T-helper 1 cell treated with Interleukin-12 subunit alpha and Interleukin-12 subunit beta and Interleukin-4 antibody, amounts not matched to agents 30 ng/mL and 1 ng/mL, for 36 hours (primary cell): Measurements from ENCODE around the gene KCNJ14. TPM values are rescaled to one million over a fixed set of nuclear protein-coding genes. Genes with fewer than 3 reads are reported as not detected.
"Not testable (repeated sequence)": the region's sequence is repeated elsewhere in the genome, so short reads cannot be mapped to it uniquely, and the experiment has no call there.

Source experiments
- intact Hi-C: fragments of 100-400 bp; cut with micrococcal nuclease; formaldehyde crosslinking; loops from one replicate; pipeline ENCODE4 v1.15.1; 2024
- total RNA-seq: library from RNA; stranded (reverse); gene quantifications from 2 replicates; pipeline ENCODE4 v1.2.3, GENCODE V29; 2022

The KCNJ14 gene
- total RNA-seq, 1 donor from 2014 or later, result 1.5 TPM

DNA sequence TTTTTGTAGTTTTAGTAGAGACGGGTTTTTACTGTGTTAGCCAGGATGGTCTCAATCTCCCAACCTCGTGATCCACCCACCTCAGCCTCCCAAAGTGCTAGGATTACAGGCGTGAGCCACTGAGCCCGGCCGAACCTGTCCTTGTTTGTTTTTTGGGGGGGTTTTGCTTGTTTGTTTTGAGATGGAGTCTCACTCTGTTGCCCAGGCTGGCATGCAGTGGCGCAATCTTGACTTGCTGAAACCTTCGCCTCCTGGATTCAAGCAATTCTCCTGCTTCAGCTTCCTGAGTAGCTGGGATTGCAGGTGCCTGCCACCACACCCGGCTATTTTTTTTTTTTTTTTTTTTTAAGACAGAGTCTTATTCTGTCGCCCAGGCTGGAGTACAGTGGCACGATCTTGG lies 31.3 kb downstream of the KCNJ14 start:
- intact Hi-C loops, result not testable (repeated sequence)

DNA sequence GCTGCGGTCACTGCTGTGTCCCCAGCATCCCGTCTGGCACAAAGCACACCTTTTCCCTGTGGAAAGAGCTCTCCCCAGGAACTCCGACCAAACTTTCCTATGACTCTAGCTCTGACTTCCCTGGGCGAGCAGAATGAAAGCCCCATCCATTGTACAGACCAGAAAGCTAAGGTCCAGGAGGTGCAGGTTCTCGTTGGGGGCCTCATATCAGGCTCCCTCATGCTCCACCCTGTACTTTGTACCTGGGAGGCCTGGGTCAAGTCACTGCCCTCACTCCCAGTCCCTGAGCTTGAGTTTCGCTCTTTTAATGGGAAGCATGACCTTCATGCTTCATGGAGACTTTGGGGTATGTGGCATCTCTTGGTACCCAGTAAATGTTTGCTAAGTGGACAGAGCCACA lies 32.2 kb downstream of the KCNJ14 start:
- intact Hi-C loops, result no loop called here

DNA sequence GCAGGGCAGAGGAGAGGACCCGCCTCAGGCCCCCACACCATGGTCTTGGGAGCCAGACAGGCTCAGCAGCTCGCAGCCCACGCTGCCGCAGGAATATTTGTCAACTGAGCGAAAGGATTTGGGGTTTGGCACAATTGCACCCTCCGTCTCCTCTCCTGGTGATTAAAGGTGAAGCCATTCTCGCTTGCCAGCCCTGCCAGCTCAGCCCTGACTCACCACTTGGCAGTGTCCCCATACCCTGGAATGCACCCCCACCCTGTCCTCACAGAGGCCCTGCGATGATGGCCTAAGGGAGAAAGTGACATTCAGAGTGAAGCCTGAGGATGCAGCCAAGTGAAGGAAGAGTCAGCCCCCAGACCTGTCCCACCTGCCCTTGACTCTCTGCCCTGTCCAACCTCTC lies 32.6 kb downstream of the KCNJ14 start:
- intact Hi-C loops, result no loop called here

DNA sequence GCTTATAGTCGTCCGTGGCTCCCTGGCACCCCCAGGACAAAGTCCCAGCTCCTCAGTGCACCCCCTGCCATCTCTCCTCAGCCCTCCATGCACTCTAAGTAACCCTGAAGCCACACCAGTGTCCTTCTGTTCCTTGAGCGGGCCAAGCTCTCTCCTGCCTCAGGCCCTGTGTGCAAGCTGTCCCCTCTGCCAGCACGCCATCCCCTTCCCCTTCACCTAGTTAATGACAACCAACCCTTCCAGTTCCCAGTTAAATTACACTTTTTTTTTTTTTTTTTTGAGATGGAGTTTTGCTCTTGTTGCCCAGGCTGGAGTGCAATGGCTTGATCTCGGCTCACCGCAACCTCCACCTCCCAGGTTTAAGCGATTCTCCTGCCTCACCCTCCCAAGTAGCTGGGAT lies 33.1 kb downstream of the KCNJ14 start:
- intact Hi-C loops, result not testable (repeated sequence)

DNA sequence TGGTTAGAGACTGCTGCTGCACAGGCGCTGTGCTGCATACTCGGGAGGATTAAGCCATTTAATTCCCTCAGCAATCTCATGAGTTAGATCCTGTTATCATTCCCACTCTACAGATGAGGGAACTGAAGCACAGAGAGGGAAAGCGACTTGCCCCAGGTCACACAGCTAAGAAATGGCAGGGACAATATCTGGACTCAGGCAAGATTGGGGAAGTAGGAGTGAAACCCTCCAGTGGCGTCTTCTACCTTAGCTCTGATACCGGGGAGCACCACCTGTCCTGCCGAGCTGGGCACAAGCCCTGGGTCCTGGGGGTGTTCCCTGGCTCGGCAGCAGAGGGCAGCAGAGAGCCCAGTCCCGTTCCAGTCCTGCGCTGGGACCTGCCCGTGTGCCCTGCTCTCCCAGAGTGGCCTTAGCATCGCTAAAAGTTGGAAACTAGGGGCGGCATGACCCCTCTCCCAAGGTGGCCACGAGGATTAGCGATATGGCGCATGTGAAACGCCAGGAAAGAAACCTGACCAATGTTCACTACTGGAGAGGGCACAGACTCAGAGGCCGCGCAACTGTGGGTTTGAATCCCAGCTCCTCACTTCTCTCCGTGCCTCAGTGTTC lies 34.3 kb downstream of the KCNJ14 start:
- intact Hi-C loops, result loop anchor here (1.0 to 5.0 kb wide), 4 partner anchors 95 to 1388 kb away; partner anchors contain the start of genes AKT1S1, INAFM1 and TBC1D17

DNA sequence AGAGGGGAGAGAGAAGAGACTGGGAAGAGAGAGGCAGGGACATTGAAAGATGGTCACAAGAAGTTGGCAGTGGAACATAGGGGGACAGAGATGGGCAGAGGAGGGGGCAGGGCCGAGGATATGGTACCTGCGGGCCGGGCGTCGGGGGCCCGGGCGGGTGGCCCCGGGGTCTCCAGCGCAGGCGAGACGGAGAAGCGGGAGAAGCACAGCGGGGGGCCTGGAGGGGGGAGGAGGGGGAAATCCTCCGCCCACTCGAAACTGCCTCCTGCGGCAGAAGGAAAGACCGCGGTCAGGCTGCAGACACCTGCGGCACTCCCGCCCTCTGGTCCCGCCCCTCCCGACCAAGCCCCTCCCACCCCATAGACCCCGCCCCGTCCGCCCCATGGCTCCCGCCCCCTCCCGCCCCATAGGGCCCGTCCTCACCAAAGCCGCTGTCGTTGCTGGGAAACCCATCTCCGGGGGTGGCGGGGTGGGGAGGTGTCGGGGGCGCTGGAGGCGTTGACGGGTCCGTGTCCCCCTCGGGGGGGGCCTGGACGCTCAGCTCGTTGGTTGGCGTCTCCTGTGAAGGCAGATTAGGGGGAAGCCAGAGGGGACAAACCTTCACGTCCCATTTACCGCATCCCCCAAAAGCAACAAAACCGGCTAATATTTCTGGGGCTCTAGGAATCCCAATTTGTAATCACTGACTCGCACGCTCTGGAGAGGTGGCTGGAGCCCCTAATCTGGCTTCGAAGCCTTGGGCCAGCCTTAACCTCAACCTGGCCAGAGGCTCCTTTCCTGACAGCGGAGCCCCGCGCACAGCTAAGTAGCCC lies 35.8 kb downstream of the KCNJ14 start:
- intact Hi-C loops, result loop anchor here (5.0 kb wide), 3 partner anchors 221 to 1386 kb away; partner anchors contain the start of genes AKT1S1, INAFM1 and TBC1D17

DNA sequence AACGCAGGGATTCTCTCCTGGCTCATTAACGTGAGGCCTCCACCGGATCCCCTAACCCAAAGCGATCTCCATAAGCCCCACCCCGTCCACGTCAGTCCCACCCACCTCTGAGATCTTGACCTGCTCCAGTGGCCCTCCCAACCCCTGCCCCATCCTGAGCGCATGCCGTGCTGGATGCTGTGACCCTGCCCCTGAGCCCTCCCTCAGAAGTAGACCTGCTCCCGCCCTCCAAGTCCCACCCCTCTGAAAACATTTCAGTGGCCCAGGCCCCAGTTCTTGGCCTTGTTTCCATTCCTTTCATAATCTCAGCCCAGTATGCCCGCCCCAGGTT lies 36.4 kb downstream of the KCNJ14 start:
- intact Hi-C loops, result loop anchor here (2.0 to 5.0 kb wide), 7 partner anchors 101 to 1386 kb away; partner anchors contain the start of genes AKT1S1, INAFM1, KDELR1 and RASIP1

DNA sequence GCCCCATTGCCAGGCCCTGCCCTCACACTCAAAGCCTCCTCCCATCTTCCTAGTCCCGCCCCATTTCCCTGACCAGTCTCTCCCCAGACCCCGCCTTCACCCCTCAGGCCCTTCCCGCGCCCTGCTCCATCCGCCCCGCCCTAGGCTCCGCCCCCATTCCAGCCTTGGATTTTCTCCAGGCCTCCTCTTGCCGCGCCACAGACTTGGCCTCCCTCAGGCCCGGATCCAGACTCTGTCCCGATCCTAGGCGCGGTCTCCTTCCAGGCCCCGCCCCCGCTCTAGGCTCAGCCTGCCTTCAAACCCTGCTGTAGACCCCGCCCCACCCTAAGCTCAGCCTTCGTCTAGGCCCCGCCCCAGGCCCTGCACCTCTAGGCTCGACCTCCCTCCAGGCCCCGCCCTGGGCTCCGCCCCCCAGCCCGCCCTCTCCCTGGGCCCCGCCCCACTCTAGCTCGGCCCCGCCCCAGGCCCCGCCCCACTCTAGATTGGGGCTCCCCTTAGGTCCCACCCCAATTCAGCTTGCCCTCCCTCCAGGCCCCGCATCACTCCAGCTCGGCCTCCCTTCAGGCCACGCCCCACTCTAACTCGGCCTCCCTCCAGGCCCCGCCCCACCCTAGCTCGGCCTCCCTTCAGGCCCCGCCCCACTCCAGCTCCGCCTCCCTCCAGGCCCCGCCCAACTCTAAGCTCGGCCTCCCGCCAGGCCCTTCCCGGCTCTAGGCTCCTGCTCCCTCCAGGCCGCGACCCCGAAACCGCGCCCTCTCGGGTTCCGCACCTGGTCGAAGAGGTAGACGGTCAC lies 37.7 kb downstream of the KCNJ14 start:
- intact Hi-C loops, result loop anchor here (1.0 to 5.0 kb wide), 18 partner anchors 9 to 1384 kb away; partner anchors contain the start of genes AKT1S1, CYTH2, DBP and GRWD1

DNA sequence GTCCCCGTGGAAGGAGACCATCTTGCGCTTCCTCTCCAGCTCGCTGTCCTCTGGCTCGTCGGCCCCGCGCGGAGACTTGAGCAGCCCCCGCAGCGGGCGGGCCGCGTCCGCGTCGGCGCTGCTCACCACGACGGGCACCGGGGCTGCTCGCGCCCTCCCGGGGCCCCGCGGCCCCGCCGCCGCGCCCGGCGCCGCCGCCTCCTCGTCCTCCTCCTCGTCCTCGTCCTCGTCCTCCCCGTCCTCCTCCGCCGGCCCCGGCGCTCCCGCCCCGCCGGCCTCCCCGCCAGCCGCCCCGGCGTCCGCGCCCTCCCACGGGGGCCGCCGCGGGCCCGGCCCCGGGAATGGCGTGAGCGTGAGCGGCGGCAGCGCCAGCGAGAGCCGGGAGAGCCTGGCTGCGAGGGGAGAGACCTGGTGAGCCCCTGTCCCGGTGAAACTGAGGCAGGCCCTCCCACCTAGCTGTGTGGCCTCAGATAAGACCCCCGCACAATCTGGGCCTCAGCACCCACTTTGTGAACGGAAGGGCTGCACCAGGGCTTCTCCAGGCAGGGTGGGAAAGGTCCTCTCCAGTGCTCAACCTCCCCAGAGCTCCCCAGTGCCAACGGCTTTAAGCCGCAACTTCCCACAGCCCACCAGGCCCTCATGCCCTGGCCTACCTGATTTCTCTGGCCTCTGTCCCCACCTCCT lies 38.5 kb downstream of the KCNJ14 start:
- intact Hi-C loops, result loop anchor here (1.0 to 5.0 kb wide), 18 partner anchors 8 to 1383 kb away; partner anchors contain the start of genes AKT1S1, CYTH2, DBP and GRWD1

DNA sequence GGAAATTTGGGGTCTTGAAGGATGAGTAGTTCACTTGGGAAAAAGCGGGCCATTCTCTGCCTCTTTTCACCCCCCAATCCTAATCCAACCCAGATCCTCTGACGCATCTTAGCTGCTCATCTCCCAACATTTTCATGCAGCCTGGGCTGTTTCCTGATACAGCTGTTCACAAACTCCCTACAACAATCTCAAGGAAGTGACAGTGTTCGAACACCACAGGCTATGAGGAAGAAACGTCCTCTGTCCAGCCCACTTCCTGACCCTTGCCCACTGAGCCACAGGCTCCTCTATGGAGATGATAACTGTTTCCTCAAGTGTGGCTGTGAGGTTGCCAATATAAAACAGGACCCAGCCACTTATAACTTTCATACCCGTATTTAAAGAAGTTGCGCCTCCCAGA lies 40.0 kb downstream of the KCNJ14 start:
- intact Hi-C loops, result no loop called here

DNA sequence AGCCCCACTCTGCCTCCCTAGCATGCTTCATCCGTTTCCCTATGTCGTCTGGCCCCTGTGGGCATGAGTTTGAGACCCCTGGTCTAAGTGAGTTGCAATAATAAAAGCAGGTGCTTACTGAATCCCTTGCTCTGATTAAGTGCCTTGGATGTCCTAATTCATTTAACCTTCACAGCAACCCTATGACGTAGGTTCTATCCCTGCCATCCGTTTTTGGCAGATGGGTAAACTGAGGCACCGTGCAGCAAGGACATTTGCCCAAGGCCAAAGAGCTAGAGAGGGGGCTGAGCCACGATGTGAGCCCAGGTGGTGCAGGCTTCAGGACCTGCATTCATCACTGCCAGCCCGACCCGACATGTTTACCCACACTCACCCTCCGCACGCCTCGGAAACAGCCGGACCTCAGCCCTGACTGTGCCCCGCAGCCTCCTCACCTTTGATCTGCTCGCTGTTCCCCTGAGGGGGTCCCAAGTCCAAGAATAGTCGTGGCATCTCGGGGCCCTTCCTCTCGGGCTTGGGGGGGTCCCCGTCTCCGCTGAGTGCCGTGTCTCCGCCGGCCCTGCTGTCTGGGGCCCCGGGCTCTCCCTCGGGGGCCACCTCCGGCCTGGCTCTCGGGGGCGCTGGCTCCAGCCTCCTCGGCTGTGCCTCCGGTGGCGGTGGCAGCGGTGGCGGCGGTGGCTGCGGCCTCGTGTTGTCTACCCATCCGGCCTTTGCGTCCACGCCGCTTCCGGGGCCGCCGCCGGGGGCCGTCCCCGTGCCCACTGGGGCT lies 41.8 kb downstream of the KCNJ14 start:
- intact Hi-C loops, result no loop called here

DNA sequence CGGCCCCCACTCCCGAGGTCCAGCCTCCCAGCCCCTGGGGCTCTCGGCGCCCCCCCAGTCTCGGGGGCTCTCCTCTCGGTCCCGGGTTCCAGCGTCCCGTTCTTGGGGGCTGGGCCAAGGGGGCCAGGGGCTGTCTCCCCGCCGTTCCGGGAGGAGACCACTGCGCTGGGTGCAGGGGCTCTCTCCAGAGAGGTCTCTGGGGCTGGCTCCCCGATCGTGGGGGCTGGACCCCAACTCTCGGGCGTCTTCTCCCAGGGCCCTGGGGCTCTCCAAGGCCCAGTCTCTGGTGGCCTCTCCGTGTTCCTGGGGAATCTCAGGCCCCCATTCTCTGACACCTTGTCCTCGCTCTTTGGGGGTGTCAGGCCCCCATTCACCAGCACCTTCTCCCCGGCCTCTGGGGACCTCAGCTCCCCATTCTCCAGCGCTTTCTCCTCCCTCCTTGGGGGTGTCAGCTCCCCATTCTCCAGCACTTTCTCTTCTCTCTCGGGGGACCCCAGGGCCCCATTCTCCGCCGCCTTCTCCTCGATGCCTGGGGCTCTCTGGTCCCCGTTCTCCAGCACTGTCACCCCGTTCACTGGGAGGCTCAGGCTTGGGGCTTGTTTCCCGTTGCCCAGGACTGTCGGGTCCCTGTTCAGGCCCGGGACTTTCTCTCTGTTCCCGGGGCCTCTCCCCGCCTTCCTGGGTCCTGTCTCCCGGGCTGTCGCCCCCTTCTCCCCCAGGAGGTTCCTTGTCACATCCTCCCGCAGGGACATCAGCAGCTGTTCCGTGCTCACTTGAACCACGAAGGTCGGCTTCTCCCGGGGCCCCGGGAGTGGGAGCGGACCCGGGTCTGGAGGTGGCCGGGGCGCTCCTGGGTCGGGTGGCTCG lies 42.6 kb downstream of the KCNJ14 start:
- intact Hi-C loops, result no loop called here

DNA sequence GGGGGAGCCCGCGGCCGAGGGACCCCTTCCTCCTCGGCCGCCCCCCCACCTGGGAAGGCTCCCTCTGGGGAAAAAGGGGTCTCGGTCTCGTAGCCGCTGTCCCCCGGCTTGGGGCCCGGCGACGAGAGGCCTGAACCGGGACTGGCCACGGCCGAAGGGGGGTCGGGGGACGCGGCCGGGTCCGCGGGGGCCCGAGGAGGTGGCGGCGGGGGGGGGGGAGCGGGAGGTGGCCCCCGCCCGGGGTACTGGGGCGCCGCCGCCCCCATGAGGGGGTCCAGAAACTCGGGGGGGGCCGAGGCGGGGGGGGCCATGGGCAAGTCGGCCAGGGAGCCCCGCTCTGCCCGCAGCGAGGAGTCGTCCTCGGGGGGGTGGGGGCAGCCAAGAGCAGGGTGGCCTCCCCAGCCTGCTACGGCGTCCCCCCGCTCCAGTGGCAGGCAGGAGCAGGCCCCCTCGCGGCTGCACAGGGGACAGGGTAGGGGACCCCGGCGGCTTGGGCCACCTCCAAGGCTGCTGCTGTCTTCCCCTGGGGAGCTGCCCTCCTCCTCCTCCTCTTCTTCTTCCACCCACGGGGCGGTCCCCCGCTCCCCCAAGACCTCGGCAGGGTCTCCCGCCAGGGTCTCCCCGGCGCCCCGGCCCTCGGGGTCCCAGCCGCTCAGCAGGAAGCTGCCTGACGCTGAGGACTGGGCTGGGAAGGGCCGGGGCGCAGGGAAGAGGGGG lies 43.4 kb downstream of the KCNJ14 start:
- intact Hi-C loops, result no loop called here

DNA sequence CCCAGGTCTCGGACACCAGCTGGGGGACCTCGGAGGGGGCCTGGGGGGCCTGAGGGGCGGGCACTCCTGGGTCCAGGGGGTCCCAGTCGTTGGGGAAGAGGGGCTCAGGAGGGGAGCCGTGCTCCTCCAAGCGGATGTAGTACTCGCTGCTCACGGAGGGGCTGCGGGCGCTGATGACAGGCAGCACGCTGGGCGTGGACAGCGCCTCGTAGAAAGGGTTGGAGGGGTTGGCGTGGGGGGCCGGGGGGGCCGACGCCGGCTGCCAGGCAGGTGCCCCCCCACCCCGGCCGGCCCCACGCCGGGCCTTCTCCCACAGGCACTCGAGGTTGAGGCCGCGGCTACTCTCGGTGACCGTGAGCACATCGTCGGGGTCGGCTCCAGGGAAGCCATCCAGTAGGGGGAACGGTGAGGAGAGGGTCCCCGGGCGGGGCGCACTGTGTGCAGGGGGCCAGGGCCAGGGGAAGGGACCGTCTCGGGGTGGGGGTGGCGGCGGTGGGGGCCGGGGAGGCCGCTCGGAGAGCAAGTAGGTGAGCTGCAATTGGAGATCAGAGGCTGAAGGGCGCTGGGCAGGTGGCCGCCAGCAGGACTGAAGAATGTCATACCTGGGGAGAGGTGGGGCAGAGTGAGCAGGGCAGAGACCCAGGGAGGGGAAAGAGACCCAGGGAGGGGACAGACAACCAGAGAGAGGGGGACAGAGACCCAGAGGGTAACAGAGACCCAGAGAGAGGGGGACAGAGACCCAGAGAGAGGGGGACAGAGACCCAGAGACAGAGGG lies 44.1 kb downstream of the KCNJ14 start:
- intact Hi-C loops, result loop anchor here (10.0 kb wide), 1 partner anchor 465 kb away; the partner anchor contains the start of gene FTL

DNA sequence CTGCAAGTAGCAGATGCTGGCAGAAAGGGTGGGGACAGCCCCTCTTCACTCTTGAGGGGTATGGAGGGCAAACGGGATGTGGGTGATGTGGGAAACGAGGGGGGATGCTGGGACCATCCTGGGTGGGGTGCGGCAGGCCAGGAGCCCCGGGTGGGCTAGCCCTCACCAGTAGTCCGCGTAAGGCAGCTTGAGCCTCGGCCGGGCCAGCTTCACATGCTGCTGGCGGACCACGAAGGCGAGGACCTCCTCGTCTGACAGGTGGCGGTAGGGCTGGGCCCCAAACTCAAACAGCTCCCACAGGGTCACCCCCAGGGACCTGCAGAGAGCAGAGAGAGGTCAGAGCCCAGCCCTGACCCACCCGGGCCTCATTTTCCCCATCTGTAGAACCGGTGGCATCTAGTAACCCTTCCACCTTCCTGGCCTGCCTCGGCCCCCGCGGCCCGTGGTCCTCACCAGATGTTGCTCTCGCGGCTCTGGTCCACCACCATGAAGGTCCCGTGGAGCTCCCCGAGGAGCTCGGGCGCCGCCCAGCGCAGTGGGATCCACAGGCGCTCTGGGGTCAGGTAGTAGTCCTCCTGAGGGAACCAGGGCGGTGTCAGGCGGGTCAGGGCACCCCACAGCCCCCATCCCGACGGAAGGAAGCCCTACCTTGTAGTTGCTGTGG lies 45.6 kb downstream of the KCNJ14 start:
- intact Hi-C loops, result loop anchor here (10.0 kb wide), 1 partner anchor 464 kb away; the partner anchor contains the start of gene FTL

DNA sequence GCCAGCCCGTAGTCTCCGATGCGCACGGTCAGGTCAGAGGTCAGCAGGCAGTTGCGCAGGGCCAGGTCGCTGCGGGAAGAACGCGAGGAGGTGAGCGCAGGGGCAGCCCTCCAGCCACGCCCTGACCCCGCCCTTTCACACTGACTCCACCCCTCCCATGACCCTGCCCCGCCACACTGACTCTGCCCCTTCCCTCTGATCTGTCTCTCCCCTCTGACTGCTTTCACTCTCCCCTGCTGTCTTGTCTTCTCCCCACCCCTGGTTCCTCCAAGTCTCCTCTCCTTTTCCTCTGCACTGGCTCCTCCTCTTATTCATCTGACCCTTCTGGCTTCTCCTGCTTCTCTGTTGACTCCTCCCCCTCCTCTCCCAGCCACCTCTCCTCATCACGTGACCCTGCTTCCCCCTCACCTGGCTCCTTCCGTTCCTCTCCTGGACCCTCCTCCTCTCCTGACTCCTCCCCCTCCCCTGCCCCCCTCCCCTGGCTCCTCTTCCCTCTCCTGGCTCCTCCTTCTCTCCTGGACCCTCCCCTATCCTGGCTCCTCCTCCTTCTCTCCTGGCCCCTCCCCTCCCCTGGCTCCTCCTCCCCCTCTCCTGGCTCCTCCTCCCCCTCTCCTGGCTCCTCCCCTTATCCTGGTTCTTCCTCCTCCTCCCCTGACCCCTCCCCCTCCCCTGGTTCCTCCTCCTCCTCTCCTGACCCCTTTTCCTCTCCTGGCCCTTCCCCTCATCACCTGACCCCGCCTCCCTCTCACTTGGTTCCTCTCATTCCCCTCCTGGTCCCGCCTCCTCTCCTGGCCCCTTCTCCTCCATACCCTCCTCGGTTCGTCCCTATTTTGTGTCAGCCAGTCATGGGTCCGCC lies 46.3 kb downstream of the KCNJ14 start:
- intact Hi-C loops, result loop anchor here (1.0 to 10.0 kb wide), 4 partner anchors 8 to 463 kb away; partner anchors contain the start of genes CYTH2 and FTL
